ENCODE results near the gene IFNL3.

GRCh38 chr19:39230096-39230764, 14.6 kb downstream of the IFNL3 start:
- no peak for TF ChIP-seq EZH2phosphoT487 (IDR thresholded peaks at IDR 0.05; ENCODE audit: insufficient read depth, low read depth)
- no peak for TF ChIP-seq EZH2 (IDR thresholded peaks at IDR 0.05; ENCODE audit: insufficient read depth, poor library complexity, severe bottlenecking)

Measured in GM23248 (cell line).